Measurements from ENCODE around the gene FAHD2A. TPM values are rescaled to one million over a fixed set of nuclear protein-coding genes. Genes with fewer than 3 reads are reported as not detected.

The FAHD2A gene
- total RNA-seq, 1 donor from 2014 or later = 33.2 TPM

DNA sequence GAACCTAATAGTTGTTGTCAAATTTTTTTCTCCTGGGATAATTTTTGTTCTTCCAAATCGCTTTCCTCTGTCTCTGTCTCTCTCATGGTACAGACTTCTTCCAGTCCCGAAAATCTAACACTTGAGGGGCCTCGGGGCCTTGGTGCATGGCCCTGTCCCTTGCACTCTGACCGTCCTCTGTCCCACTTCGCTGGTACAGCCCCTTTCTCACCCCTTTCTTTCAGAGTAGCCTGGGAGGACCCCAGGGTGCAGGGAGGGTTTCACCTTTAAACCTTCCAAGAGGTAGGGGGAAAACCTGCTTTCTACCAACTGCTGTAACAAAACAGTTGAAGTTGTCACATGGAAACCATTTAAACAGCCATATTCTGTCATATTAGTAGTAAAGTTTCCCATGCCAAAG is 22.2 kb upstream of the FAHD2A start:
- Mint-ChIP-seq H3K36me3 (ENCODE audit: low read depth) (no peaks in the 10 kb centered on the region), H3K9me3 (no peaks in the 10 kb centered on the region), H3K4me3 (no peak overlapping the region), H3K27ac (no peak overlapping the region), H3K4me1 (ENCODE audit: low read depth) (no peaks in the 10 kb centered on the region), H3K27me3 (ENCODE audit: insufficient read depth) (peaks cover 4% of the 10 kb centered on the region)
- intact Hi-C loops (cut with micrococcal nuclease) = no loop called here
- DNase-seq (ENCODE audit: low spot score) = no peak

DNA sequence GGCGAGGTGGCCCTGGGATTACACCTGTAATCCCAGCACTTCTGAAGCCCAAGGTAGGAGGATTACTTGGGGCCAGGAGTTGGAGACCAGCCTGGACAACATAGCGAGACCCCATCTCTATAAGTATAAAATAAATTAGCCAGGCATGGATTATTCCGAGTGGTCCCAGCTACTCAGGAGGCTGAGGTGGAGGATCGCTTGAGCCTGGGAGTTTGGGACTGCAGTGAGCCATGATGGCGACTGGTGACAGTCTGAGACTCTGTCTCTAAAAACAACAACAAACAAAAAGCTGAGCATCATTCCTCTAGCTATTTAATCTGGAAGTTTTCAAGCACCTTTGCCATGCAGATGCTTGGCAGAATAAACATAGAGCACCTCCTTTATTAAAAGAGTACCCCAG is 21.8 kb upstream of the FAHD2A start:
- Mint-ChIP-seq H3K4me1 (ENCODE audit: low read depth) (no peaks in the 10 kb centered on the region), H3K27me3 (ENCODE audit: insufficient read depth) (peaks cover 4% of the 10 kb centered on the region), H3K9me3 (no peaks in the 10 kb centered on the region), H3K4me3 (no peak overlapping the region), H3K36me3 (ENCODE audit: low read depth) (no peaks in the 10 kb centered on the region), H3K27ac (no peak overlapping the region)
- no peak for DNase-seq (ENCODE audit: low spot score)
- intact Hi-C loops (cut with micrococcal nuclease) = no loop called here

DNA sequence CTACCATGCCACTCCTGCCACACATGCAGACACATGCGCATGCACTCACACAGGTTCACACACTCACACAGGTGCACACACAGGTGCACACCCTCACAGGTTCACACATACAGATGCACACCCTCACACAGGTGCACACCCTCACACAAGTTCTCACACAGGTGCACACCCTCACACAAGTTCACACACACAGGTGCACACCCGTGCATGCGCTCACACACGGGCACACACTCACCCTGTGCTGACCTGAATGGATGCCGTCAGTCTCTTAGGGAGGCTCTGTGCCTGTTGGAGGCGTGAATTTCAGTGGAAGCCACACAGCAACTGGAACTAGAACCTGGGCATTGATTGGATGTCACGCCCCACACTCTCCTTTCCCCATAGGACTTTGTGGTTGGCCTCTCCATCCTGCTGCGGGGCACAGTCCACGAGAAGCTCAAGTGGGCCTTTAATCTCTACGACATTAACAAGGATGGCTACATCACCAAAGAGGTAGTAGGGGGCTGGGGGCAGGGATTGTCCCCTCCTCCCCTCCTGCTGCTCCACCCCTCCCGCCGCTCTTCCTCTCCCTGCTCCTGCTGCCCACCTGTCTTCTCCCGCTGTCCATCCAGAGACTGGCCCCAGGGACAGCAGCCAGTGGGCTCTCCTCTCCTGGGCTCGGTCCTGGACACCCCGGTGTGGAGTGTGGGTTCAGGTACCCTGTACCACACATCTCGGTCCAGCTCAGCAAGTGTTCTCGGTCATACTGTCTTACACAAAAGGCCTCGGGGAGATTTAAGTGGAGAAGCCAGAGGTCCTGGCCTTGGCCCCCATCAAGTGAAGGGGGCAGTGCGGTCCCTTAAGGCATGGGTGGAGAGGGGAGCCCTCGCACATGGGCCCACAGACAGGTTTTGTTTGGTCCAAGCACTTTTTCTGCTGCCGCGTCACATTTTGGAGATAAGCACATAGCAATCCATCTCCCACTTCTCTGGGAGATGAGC is 21.0 kb upstream of the FAHD2A start:
- no peaks in the 10 kb centered on the region for H3K4me1 Mint-ChIP-seq (ENCODE audit: low read depth)
- intact Hi-C loops (cut with micrococcal nuclease) = no loop called here
- no peak overlapping the region for H3K27ac Mint-ChIP-seq
- DNase-seq (ENCODE audit: low spot score) = no peak
- H3K36me3 Mint-ChIP-seq (ENCODE audit: low read depth) = no peaks in the 10 kb centered on the region
- no peaks in the 10 kb centered on the region for H3K9me3 Mint-ChIP-seq
- no peak overlapping the region for H3K4me3 Mint-ChIP-seq
- H3K27me3 Mint-ChIP-seq (ENCODE audit: insufficient read depth) = peaks cover 2% of the 10 kb centered on the region

DNA sequence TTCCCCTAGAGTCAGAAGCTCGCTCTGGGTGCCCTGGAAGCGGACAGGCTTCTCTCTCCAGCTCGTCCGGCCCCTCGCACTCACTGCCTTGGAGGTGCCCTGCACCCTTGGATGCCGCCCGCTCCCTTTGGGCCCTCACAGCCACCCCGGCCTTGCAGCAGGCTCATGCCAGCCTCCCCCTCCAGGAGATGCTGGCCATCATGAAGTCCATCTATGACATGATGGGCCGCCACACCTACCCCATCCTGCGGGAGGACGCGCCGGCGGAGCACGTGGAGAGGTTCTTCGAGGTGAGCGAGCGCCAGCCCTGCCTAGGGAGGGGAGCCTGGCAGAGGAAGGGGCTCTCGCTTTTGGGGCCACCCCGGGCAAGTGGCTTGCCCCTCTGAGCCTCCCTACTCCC is 20.3 kb upstream of the FAHD2A start:
- peaks cover 2% of the 10 kb centered on the region for H3K27me3 Mint-ChIP-seq (ENCODE audit: insufficient read depth)

DNA sequence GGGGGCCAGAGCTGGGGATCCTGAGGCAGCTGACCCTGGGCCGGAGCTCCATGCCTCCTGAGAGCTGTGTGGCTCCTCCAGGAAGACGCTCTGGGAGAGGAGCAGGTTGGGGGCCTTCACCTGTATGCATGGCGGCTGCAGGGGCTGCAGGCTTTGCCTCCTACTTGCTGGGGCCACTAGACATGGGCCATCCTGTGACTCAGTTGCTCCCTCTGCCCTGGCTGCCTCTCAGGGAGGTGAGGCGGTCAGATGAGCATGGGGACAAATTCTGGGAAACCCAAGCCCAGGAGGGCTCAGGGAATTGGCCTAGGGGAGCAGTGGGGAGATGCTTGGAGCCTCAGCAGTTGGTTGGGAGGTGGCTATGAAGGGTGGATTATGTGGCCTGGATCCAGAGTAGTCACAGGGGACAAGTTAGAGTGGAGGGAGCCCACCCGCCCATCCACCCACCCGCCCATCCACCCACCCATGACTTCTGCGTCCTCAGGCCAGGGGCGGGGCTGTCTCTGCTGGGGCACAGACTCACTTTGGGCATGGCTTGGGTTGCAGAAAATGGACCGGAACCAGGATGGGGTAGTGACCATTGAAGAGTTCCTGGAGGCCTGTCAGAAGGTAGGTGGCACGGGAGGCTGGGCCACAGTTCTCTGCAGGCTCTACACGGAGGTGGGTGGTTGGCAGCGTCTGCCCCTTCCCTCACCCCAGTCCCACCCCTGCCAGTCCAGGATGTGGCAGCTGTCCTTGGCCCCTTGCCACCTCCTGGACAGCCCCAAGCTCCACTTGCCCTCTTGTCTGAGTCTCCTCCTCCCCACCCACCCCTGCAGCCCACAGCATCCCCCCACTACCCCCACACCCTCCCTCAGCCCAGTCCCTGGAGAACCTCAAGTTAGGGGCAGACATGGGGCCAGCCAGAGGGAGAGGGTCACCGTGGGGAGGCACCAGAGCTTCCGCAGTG is 19.5 kb upstream of the FAHD2A start:
- no peaks in the 10 kb centered on the region for H3K4me1 Mint-ChIP-seq (ENCODE audit: low read depth)
- H3K27me3 Mint-ChIP-seq (ENCODE audit: insufficient read depth) = peaks cover 2% of the 10 kb centered on the region
- intact Hi-C loops (cut with micrococcal nuclease) = no loop called here
- no peak overlapping the region for H3K4me3 Mint-ChIP-seq
- H3K9me3 Mint-ChIP-seq = no peaks in the 10 kb centered on the region
- H3K36me3 Mint-ChIP-seq (ENCODE audit: low read depth) = no peaks in the 10 kb centered on the region
- H3K27ac Mint-ChIP-seq = no peak overlapping the region
- DNase-seq (ENCODE audit: low spot score) = no peak

More for the DNA sequence above, 20.3 kb upstream of the FAHD2A start:
- Mint-ChIP-seq H3K36me3 (ENCODE audit: low read depth) (no peaks in the 10 kb centered on the region), H3K27ac (no peak overlapping the region), H3K4me3 (no peak overlapping the region), H3K4me1 (ENCODE audit: low read depth) (no peaks in the 10 kb centered on the region), H3K9me3 (no peaks in the 10 kb centered on the region)
- intact Hi-C loops (cut with micrococcal nuclease) = no loop called here
- no peak for DNase-seq (ENCODE audit: low spot score)

DNA sequence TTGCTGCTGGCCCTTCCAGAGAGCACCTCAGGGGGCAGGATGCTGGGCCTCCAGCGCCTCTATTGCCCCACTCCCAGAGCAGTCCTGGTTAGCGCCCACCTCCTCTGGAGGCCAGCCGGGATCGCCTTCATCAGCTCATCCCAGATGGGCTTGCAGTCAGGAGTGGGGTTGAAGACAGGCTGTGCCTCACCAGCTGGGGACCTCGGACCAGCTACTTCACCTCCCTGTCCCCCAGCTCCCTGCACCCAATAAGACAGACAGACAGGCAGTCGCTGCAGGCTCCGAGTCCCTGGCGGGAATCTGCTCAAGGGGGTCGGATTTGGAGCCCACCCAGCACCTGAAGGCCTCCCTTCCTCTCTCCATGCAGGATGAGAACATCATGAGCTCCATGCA is 18.9 kb upstream of the FAHD2A start:
- Mint-ChIP-seq H3K36me3 (ENCODE audit: low read depth) (no peaks in the 10 kb centered on the region), H3K4me3 (no peak overlapping the region), H3K27me3 (ENCODE audit: insufficient read depth) (peaks cover 2% of the 10 kb centered on the region), H3K27ac (no peak overlapping the region), H3K4me1 (ENCODE audit: low read depth) (no peaks in the 10 kb centered on the region), H3K9me3 (no peaks in the 10 kb centered on the region)
- no peak for DNase-seq (ENCODE audit: low spot score)
- intact Hi-C loops (cut with micrococcal nuclease) = no loop called here

DNA sequence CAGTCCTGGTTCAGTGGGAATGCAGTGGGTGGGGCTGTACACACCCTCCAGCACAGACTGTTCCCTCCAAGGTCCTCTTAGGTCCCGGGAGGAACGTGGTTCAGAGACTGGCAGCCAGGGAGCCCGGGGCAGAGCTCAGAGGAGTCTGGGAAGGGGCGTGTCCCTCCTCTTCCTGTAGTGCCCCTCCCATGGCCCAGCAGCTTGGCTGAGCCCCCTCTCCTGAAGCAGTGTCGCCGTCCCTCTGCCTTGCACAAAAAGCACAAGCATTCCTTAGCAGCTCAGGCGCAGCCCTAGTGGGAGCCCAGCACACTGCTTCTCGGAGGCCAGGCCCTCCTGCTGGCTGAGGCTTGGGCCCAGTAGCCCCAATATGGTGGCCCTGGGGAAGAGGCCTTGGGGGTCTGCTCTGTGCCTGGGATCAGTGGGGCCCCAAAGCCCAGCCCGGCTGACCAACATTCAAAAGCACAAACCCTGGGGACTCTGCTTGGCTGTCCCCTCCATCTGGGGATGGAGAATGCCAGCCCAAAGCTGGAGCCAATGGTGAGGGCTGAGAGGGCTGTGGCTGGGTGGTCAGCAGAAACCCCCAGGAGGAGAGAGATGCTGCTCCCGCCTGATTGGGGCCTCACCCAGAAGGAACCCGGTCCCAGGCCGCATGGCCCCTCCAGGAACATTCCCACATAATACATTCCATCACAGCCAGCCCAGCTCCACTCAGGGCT is 17.5 kb upstream of the FAHD2A start:
- Mint-ChIP-seq H3K4me1 (ENCODE audit: low read depth) (no peaks in the 10 kb centered on the region), H3K4me3 (no peak overlapping the region), H3K27ac (no peak overlapping the region), H3K9me3 (no peaks in the 10 kb centered on the region), H3K36me3 (ENCODE audit: low read depth) (no peaks in the 10 kb centered on the region), H3K27me3 (ENCODE audit: insufficient read depth) (peaks cover 2% of the 10 kb centered on the region)
- intact Hi-C loops (cut with micrococcal nuclease) = no loop called here
- DNase-seq (ENCODE audit: low spot score) = no peak

DNA sequence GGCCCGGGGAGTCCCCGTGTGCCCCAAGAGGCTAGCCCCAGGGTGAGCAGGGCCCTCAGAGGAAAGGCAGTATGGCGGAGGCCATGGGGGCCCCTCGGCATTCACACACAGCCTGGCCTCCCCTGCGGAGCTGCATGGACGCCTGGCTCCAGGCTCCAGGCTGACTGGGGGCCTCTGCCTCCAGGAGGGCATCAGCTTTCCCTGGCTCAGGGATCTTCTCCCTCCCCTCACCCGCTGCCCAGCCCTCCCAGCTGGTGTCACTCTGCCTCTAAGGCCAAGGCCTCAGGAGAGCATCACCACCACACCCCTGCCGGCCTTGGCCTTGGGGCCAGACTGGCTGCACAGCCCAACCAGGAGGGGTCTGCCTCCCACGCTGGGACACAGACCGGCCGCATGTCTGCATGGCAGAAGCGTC is 16.9 kb upstream of the FAHD2A start:
- Mint-ChIP-seq H3K4me1 (ENCODE audit: low read depth) (no peaks in the 10 kb centered on the region), H3K9me3 (no peaks in the 10 kb centered on the region), H3K27me3 (ENCODE audit: insufficient read depth) (no peaks in the 10 kb centered on the region), H3K36me3 (ENCODE audit: low read depth) (no peaks in the 10 kb centered on the region), H3K4me3 (no peak overlapping the region), H3K27ac (no peak overlapping the region)
- intact Hi-C loops (cut with micrococcal nuclease) = no loop called here
- DNase-seq (ENCODE audit: low spot score) = no peak

DNA sequence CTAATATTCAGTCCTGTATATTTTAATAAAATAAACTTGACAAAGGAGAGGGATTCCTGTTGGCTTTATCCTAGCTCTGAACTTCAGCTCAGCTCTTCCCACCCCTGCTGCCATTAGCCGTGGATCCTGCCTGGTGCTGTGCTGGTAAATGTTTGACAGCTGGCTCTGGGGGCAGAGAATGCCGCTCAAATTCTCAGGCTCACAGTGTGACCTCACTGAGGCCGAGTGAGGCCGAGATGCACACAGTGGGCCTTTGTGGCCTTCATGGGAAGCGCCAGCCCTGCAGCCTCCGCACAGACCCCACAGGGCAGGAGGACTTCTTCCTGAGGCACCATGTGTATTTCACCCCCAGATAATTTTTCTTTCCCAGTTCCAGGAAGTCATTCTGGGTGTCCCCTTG is 16.5 kb upstream of the FAHD2A start:
- H3K27me3 Mint-ChIP-seq (ENCODE audit: insufficient read depth) = no peaks in the 10 kb centered on the region
- no peaks in the 10 kb centered on the region for H3K9me3 Mint-ChIP-seq
- H3K27ac Mint-ChIP-seq = no peak overlapping the region
- no peaks in the 10 kb centered on the region for H3K4me1 Mint-ChIP-seq (ENCODE audit: low read depth)
- H3K36me3 Mint-ChIP-seq (ENCODE audit: low read depth) = no peaks in the 10 kb centered on the region
- no peak for DNase-seq (ENCODE audit: low spot score)
- intact Hi-C loops (cut with micrococcal nuclease) = no loop called here
- no peak overlapping the region for H3K4me3 Mint-ChIP-seq

DNA sequence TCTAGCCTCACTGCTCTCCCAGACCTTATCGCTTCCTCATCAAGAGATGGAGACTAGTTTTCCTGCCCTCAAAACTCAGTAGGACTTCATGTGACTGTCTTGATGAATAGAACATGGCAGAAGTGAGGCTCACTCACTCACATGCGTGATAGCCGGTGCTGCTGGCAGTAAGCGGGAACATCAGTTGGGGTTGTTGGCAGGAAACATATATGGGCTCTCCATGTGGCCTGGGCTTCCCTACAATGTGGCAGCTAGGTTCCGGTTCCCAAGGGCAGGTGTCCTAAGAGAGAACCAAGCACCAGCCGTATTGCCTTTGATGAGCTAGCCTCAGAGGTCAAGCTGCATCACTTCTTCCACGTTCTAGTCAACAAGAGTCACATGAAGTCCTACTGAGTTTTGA is 15.2 kb upstream of the FAHD2A start:
- intact Hi-C loops (cut with micrococcal nuclease) = no loop called here
- no peaks in the 10 kb centered on the region for H3K36me3 Mint-ChIP-seq (ENCODE audit: low read depth)
- no peak for DNase-seq (ENCODE audit: low spot score)
- H3K4me3 Mint-ChIP-seq = no peak overlapping the region
- H3K9me3 Mint-ChIP-seq = no peaks in the 10 kb centered on the region
- H3K4me1 Mint-ChIP-seq (ENCODE audit: low read depth) = no peaks in the 10 kb centered on the region
- H3K27me3 Mint-ChIP-seq (ENCODE audit: insufficient read depth) = no peaks in the 10 kb centered on the region
- no peak overlapping the region for H3K27ac Mint-ChIP-seq

DNA sequence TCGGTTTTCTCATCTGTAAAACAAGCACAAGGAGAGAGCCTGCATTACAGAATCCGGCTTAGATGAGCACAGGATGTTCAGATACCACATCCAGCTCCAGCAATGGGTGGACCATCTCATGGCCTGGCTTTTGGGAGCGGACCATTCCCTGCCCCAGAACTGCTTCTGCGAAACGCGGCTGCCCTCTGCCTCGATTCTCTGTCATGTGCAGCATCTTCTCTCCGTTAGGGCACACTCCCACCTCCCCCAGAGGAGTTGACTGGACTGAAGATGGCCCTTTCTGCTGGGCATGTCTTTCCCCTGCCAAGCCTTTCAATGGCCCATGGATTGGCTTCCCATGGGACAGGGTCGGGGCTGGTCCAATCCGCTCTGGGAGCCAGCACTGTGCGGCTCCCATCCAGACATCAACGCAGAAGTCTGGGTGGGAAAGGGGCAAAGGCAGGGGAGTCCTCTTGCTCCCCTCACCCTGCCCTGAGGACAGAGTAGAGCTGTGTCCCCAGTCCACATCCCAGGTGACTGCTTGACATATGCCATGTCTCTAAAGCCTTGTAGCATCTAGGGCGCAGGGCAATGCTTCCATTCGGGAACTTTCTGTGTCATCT is 14.3 kb upstream of the FAHD2A start:
- H3K9me3 Mint-ChIP-seq = no peaks in the 10 kb centered on the region
- H3K4me3 Mint-ChIP-seq = no peak overlapping the region
- H3K27ac Mint-ChIP-seq = no peak overlapping the region
- no peaks in the 10 kb centered on the region for H3K4me1 Mint-ChIP-seq (ENCODE audit: low read depth)
- intact Hi-C loops (cut with micrococcal nuclease) = no loop called here
- no peaks in the 10 kb centered on the region for H3K27me3 Mint-ChIP-seq (ENCODE audit: insufficient read depth)
- H3K36me3 Mint-ChIP-seq (ENCODE audit: low read depth) = no peaks in the 10 kb centered on the region
- no peak for DNase-seq (ENCODE audit: low spot score)

DNA sequence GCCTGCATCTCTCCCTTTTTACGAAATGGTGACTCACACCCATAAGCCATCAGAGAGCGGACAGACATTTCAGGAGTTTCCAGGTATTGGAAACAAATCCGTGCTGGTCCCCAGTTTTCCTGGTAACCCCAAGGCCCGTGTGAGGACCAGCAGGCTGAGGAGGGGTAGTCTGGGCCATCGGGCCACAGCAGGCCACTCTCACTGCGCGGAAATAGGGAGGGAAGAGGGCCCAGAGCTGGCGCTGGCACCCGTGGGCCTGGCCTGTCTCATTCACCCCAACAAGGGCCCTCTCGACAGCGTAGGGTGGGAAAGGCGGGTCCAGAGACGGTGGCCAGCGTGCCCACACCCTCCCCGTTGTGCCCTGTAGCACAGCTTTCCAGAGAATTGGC is 13.7 kb upstream of the FAHD2A start:
- no peaks in the 10 kb centered on the region for H3K27me3 Mint-ChIP-seq (ENCODE audit: insufficient read depth)
- no peak overlapping the region for H3K4me3 Mint-ChIP-seq
- intact Hi-C loops (cut with micrococcal nuclease) = loop anchor here (1.0 kb wide), 1 partner anchor 340 kb away; no protein-coding TSS in a partner anchor
- no peak overlapping the region for H3K27ac Mint-ChIP-seq
- H3K9me3 Mint-ChIP-seq = no peaks in the 10 kb centered on the region
- H3K36me3 Mint-ChIP-seq (ENCODE audit: low read depth) = no peaks in the 10 kb centered on the region
- DNase-seq (ENCODE audit: low spot score) = no peak
- no peaks in the 10 kb centered on the region for H3K4me1 Mint-ChIP-seq (ENCODE audit: low read depth)
